ENCODE data around the gene CCDC187. TPM values are rescaled to one million over a fixed set of nuclear protein-coding genes. Genes with fewer than 3 reads are reported as not detected.

CCDC187 gene
- polyA plus RNA-seq, 1 donor from 2014 or later, result not detected

DNA sequence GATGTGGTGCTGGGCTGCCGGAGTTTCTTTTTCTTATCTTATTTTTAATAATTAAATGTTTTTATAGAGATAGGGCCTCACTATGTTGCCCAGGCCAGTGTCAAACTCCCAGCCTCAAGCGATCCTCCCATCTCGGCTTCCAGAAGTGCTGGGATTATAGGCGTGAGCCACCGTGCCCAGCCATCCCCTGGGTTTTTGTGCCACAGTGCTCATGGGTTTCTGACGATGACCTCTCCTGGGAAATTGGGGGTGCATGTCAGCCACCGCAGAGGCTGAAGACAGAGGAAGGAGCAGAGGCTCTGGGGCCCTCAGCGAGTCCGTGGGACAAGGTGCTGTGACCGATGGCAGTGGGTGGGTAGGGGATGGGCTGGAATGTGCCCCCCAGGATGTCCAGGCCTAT, 37.9 kb upstream of the CCDC187 start:
- H3K36me3 ChIP-seq (ENCODE audit: insufficient read depth, low read length), result no peaks in the 10 kb centered on the region
- TF ChIP-seq CTCF (IDR thresholded peaks at IDR 0.05; ENCODE audit: poor library complexity, severe bottlenecking), result no peak
- no peak for TF ChIP-seq POLR2AphosphoS5 (IDR thresholded peaks at IDR 0.05)
- TF ChIP-seq MXI1 (conservative IDR thresholded peaks at IDR 0.05; ENCODE audit: poor library complexity, severe bottlenecking), result no peak
- TF ChIP-seq SMC3 (conservative IDR thresholded peaks at IDR 0.05; ENCODE audit: poor library complexity), result no peak
- TF ChIP-seq TAF1 (IDR thresholded peaks at IDR 0.05; ENCODE audit: low read depth), result no peak
- TF ChIP-seq, protein P1, sequence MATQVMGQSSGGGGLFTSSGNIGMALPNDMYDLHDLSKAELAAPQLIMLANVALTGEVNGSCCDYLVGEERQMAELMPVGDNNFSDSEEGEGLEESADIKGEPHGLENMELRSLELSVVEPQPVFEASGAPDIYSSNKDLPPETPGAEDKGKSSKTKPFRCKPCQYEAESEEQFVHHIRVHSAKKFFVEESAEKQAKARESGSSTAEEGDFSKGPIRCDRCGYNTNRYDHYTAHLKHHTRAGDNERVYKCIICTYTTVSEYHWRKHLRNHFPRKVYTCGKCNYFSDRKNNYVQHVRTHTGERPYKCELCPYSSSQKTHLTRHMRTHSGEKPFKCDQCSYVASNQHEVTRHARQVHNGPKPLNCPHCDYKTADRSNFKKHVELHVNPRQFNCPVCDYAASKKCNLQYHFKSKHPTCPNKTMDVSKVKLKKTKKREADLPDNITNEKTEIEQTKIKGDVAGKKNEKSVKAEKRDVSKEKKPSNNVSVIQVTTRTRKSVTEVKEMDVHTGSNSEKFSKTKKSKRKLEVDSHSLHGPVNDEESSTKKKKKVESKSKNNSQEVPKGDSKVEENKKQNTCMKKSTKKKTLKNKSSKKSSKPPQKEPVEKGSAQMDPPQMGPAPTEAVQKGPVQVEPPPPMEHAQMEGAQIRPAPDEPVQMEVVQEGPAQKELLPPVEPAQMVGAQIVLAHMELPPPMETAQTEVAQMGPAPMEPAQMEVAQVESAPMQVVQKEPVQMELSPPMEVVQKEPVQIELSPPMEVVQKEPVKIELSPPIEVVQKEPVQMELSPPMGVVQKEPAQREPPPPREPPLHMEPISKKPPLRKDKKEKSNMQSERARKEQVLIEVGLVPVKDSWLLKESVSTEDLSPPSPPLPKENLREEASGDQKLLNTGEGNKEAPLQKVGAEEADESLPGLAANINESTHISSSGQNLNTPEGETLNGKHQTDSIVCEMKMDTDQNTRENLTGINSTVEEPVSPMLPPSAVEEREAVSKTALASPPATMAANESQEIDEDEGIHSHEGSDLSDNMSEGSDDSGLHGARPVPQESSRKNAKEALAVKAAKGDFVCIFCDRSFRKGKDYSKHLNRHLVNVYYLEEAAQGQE (IDR thresholded peaks at IDR 0.05; ENCODE audit: borderline replicate concordance), result no peak
- TF ChIP-seq EP300 (conservative IDR thresholded peaks at IDR 0.05; ENCODE audit: poor library complexity, severe bottlenecking), result no peak
- TF ChIP-seq RAD21 (conservative IDR thresholded peaks at IDR 0.05), result no peak
- H3K9ac ChIP-seq (ENCODE audit: low read length), result peak overlapping the region; percentile 31
- H3K9me3 ChIP-seq (ENCODE audit: low read length), result no peaks in the 10 kb centered on the region
- no peaks in the 10 kb centered on the region for H3K27me3 ChIP-seq (ENCODE audit: insufficient read depth, low read depth, low read length)
- H2AFZ ChIP-seq (ENCODE audit: low read depth, low read length), result no peak overlapping the region
- peak overlapping the region; percentile 39 for H3K4me3 ChIP-seq (ENCODE audit: low read length)
- H3K79me2 ChIP-seq (replicated peaks; ENCODE audit: insufficient read depth, low read length), result no peaks in the 10 kb centered on the region
- H3K9me2 ChIP-seq (ENCODE audit: insufficient read depth, low read length), result no peaks in the 10 kb centered on the region
- no peaks in the 10 kb centered on the region for H4K20me1 ChIP-seq (ENCODE audit: insufficient read depth)
- H3K27ac ChIP-seq (ENCODE audit: low read length), result no peak overlapping the region
- H3F3A ChIP-seq (ENCODE audit: insufficient read depth, low read length, poor library complexity, severe bottlenecking), result no peaks in the 10 kb centered on the region
- no peak overlapping the region for H3K4me2 ChIP-seq (ENCODE audit: low read length)

GRCh38 chr9:136341042-136341655, 37.3 kb upstream of the CCDC187 start:
- no peaks in the 10 kb centered on the region for H3K9me3 ChIP-seq (ENCODE audit: low read length)
- H3K36me3 ChIP-seq (ENCODE audit: insufficient read depth, low read length), result no peaks in the 10 kb centered on the region
- H3K9ac ChIP-seq (ENCODE audit: low read length), result no peak overlapping the region

More at GRCh38 chr9:136341042-136341655, 37.3 kb upstream of the CCDC187 start:
- Histone ChIP-seq H3K79me2 (replicated peaks; ENCODE audit: insufficient read depth, low read length) (no peaks in the 10 kb centered on the region), H3K9me2 (ENCODE audit: insufficient read depth, low read length) (no peaks in the 10 kb centered on the region), H3F3A (ENCODE audit: insufficient read depth, low read length, poor library complexity, severe bottlenecking) (no peaks in the 10 kb centered on the region), H3K4me3 (ENCODE audit: low read length) (no peak overlapping the region), H3K4me2 (ENCODE audit: low read length) (no peak overlapping the region), H3K27me3 (ENCODE audit: insufficient read depth, low read depth, low read length) (no peaks in the 10 kb centered on the region), H3K27ac (ENCODE audit: low read length) (no peak overlapping the region), H2AFZ (ENCODE audit: low read depth, low read length) (no peak overlapping the region), H4K20me1 (ENCODE audit: insufficient read depth) (no peaks in the 10 kb centered on the region)
- TF ChIP-seq MXI1 (conservative IDR thresholded peaks at IDR 0.05; ENCODE audit: poor library complexity, severe bottlenecking) (no peak), POLR2AphosphoS5 (IDR thresholded peaks at IDR 0.05) (no peak), TAF1 (IDR thresholded peaks at IDR 0.05; ENCODE audit: low read depth) (no peak), CTCF (IDR thresholded peaks at IDR 0.05; ENCODE audit: poor library complexity, severe bottlenecking) (no peak), EP300 (conservative IDR thresholded peaks at IDR 0.05; ENCODE audit: poor library complexity, severe bottlenecking) (no peak), SMC3 (conservative IDR thresholded peaks at IDR 0.05; ENCODE audit: poor library complexity) (no peak), RAD21 (conservative IDR thresholded peaks at IDR 0.05) (no peak), EZH2 (IDR thresholded peaks at IDR 0.05; ENCODE audit: borderline replicate concordance, insufficient read depth, low read length, poor library complexity, severe bottlenecking) (no peak)
- TF ChIP-seq, protein P1 (IDR thresholded peaks at IDR 0.05; ENCODE audit: borderline replicate concordance), result no peak

All from neural cell (in vitro differentiated cells).